SJSA1 (cell line): Measurements from ENCODE around the gene PLEKHA7. TPM values are rescaled to one million over a fixed set of nuclear protein-coding genes. Genes with fewer than 3 reads are reported as not detected.
"Not testable (repeated sequence)": the region's sequence is repeated elsewhere in the genome, so short reads cannot be mapped to it uniquely, and the experiment has no call there.

Experiments used
- DNase-seq, 2 experiments: peaks; one replicate each; pipeline ENCODE4 v3.0.0-alpha.2; 2015 to 2020; ENCODE audit warnings: low spot score in 2 of 2, low read depth in 1 of 2
- H3K27ac ChIP-seq: fragments of 250-450 bp; sonication (Bioruptor Pico); 2 replicates; pipeline ENCODE4 v1.5.1; 2020; ENCODE audit warnings: mild to moderate bottlenecking, moderate library complexity
- H3K27me3 ChIP-seq: fragments of 250-450 bp; sonication (Bioruptor Pico); replicated peaks from 2 replicates; pipeline ENCODE4 v1.5.1; 2020; ENCODE audit warnings: mild to moderate bottlenecking, moderate library complexity
- H3K36me3 ChIP-seq: fragments of 250-450 bp; sonication (Bioruptor Pico); 2 replicates; pipeline ENCODE4 v1.5.1; 2020; ENCODE audit warnings: mild to moderate bottlenecking
- H3K4me1 ChIP-seq: fragments of 250-450 bp; sonication (Bioruptor Pico); replicated peaks from 2 replicates; pipeline ENCODE4 v1.6.1; 2021; ENCODE audit warnings: mild to moderate bottlenecking
- H3K4me3 ChIP-seq: fragments of 250-450 bp; sonication (Bioruptor Pico); 2 replicates; pipeline ENCODE4 v1.5.1; 2020; ENCODE audit warnings: mild to moderate bottlenecking
- H3K9me3 ChIP-seq: fragments of 250-450 bp; sonication (Bioruptor Pico); replicated peaks from 2 replicates; pipeline ENCODE4 v1.5.1; 2020; ENCODE audit warnings: mild to moderate bottlenecking
- total RNA-seq: library from RNA; depleted of rRNA; stranded (reverse); fragments of >200 nt; shearing (Covaris generic); gene quantifications from 2 replicates; pipeline ENCODE4 v1.2.3, GENCODE V29; 2014

The PLEKHA7 gene
- total RNA-seq, 1 experiment from 2014 or later = not detected

DNA sequence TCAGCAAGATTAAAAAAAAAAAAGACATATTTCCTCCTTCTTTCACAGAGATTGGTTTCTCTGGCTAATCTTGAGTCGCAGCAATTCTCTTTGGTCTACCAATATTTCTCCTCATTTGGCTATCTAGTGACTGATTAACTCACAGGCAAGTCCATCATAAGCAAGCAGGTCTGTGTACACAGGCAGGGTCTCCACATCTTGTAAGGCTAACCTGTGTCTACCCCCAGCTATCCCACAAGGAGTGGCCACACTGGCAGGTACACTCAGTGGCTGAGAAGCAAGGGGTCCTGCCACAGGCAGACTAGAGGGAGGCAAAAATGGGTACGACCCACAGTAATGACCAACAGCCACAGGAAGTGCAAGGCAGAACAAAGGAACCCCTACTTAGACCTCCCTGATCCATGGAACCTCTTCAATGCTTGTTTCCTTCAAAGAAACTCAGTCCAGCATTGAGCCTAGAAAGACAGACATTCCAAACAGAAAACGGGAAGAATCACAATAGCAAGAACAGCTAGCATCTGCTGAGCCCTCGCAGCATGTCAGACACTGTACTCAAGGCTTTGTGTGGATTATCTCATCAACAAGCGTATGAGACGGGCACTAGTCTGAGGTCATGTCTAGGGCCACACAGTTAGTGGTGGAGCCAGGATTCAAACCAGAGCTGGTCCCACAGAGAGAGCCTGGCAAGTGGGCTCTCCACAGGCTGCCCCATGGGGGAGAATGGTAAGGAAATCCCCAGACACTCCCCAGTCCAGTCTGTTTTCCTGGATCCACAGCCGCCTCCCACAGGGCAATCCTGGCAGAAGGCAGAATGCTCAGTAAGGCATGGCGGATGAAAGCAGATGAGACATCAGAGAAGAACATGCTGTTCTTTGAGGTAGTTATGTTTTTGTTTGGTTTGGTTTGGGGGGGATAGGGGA lies 34.3 kb downstream of the PLEKHA7 start:
- Histone ChIP-seq H3K27ac (no peak overlapping the region), H3K4me3 (no peak overlapping the region), H3K4me1 (peaks cover 27% of the 10 kb centered on the region), H3K27me3 (no peaks in the 10 kb centered on the region), H3K9me3 (no peaks in the 10 kb centered on the region), H3K36me3 (no peaks in the 10 kb centered on the region)
- DNase-seq = peak in 1 of 2 experiments; percentile 15

GRCh38 chr11:16977994-16978315 lies 36.3 kb downstream of the PLEKHA7 start:
- H3K27me3 ChIP-seq = no peaks in the 10 kb centered on the region
- no peak for DNase-seq
- H3K27ac ChIP-seq = no peak overlapping the region
- peaks cover 27% of the 10 kb centered on the region for H3K4me1 ChIP-seq
- H3K4me3 ChIP-seq = no peak overlapping the region
- no peaks in the 10 kb centered on the region for H3K9me3 ChIP-seq
- no peaks in the 10 kb centered on the region for H3K36me3 ChIP-seq

DNA sequence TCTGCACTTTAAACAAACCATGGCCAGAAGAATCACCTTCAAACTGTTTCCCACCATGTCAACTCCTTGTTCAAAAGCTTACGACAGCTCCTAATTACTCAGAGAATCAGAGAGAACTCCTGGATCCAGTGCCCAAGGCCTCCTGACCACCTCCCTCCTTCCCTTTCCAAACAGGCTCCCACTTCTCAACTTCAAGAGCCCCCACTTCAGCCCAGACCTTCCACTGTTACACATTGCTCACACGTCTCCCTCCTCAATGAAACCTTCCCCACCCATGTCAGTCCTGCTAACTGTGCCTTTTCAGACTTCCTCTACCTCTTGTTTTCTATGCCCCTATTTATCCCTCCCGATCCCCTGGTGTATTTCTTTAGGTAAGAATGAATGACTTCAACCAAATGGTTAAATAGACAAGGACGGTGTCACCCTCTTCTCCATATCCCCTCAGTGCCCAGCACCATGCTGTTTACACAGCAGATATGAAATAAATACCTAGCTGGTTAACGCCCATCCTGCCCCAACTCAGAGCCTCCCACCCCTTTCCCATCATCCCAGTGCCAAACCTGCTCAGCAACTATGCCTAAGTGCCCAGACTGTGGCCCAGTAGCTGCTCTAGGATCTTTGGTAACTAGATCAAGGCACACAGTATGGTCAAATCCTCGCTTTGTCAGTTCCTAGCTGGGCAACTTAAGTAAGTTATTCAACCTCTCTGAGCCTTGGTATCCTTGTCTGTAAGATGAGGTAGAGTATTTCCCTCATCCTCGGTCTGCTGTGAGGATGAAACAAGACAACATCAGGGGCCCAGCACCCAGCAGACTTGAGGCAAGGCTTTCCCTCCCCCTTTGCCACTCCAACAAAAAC lies 36.8 kb downstream of the PLEKHA7 start:
- H3K4me3 ChIP-seq = no peak overlapping the region
- peaks cover 24% of the 10 kb centered on the region for H3K4me1 ChIP-seq
- H3K27ac ChIP-seq = no peak overlapping the region
- no peaks in the 10 kb centered on the region for H3K27me3 ChIP-seq
- H3K36me3 ChIP-seq = no peaks in the 10 kb centered on the region
- no peak for DNase-seq
- no peaks in the 10 kb centered on the region for H3K9me3 ChIP-seq

- H3K36me3 ChIP-seq = no peaks in the 10 kb centered on the region
- H3K27ac ChIP-seq = no peak overlapping the region
- DNase-seq = no peak
- no peak overlapping the region for H3K4me3 ChIP-seq
- no peaks in the 10 kb centered on the region for H3K27me3 ChIP-seq
- peaks cover 16% of the 10 kb centered on the region for H3K4me1 ChIP-seq
- no peaks in the 10 kb centered on the region for H3K9me3 ChIP-seq
These were observed 37.8 kb downstream of the PLEKHA7 start for GRCh38 chr11:16976379-16976778.

- Histone ChIP-seq H3K27ac (no peak overlapping the region), H3K4me3 (no peak overlapping the region), H3K9me3 (no peaks in the 10 kb centered on the region), H3K4me1 (peaks cover 12% of the 10 kb centered on the region), H3K36me3 (no peaks in the 10 kb centered on the region), H3K27me3 (0 out of 2 replicates have a peak, but pooled peaks cover 2% of the 10 kb centered on the region)
- no peak for DNase-seq
These were observed 38.3 kb downstream of the PLEKHA7 start for GRCh38 chr11:16975906-16976305.

GRCh38 chr11:16973338-16973964 lies 40.8 kb downstream of the PLEKHA7 start:
- Histone ChIP-seq H3K9me3 (no peaks in the 10 kb centered on the region), H3K4me3 (no peak overlapping the region), H3K4me1 (no peaks in the 10 kb centered on the region), H3K36me3 (no peaks in the 10 kb centered on the region), H3K27me3 (0 out of 2 replicates have a peak, but pooled peaks cover 4% of the 10 kb centered on the region), H3K27ac (no peak overlapping the region)
- no peak for DNase-seq

DNA sequence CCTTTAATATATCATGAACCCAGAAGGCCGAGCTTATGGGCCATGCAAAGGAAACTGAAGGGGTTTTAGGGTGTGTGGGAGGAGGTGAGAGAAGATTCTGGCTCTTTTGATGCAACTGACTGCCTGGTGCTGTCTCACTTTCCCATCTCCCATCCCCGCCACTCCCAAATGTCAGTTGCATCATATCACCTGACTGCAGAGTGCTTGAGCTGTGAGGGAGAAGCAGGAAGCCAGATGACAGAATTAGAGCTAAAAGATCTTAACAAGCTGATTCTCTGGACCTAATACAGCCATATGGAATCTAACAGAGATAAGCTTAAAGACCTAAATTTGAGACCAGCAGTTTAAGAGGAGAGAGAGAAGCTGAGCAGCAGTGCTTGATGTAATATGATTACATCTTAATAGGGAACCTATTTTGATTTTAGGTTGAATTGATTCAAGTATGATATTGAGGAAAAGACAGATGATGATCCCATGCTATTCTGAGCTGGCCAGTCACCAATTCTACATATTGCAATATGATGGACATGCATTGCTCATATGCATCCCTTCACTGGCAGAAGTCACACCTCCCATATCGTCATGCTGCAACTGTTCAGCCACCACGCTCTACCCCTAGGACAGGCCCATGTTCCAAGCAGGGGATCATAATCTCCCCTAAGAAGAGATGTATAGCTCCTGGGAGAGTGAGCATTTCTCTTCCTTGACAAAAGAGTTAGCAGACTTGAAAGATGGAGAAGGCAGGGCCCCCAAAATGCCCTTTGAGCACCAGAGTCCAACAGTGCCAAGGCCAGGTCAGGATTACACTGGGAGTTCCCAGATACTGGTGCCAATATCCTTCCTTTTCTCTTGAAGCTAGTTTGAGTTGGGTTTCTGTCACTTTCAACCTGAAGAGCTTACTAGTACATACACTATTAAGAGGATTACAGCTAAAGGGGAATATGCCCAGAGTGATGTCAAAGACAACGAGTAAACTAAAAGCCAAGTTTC lies 44.9 kb downstream of the PLEKHA7 start:
- Histone ChIP-seq H3K27ac (no peak overlapping the region), H3K36me3 (no peaks in the 10 kb centered on the region), H3K27me3 (0 out of 2 replicates have a peak, but pooled peaks cover 4% of the 10 kb centered on the region), H3K4me1 (no peaks in the 10 kb centered on the region), H3K4me3 (no peak overlapping the region), H3K9me3 (no peaks in the 10 kb centered on the region)
- no peak for DNase-seq

- H3K27me3 ChIP-seq = 0 out of 2 replicates have a peak, but pooled peaks cover 4% of the 10 kb centered on the region
- no peaks in the 10 kb centered on the region for H3K9me3 ChIP-seq
- DNase-seq = no peak
- H3K4me1 ChIP-seq = no peaks in the 10 kb centered on the region
- no peak overlapping the region for H3K27ac ChIP-seq
- H3K36me3 ChIP-seq = no peaks in the 10 kb centered on the region
- no peak overlapping the region for H3K4me3 ChIP-seq
These were observed 46.0 kb downstream of the PLEKHA7 start for GRCh38 chr11:16968196-16968595.

DNA sequence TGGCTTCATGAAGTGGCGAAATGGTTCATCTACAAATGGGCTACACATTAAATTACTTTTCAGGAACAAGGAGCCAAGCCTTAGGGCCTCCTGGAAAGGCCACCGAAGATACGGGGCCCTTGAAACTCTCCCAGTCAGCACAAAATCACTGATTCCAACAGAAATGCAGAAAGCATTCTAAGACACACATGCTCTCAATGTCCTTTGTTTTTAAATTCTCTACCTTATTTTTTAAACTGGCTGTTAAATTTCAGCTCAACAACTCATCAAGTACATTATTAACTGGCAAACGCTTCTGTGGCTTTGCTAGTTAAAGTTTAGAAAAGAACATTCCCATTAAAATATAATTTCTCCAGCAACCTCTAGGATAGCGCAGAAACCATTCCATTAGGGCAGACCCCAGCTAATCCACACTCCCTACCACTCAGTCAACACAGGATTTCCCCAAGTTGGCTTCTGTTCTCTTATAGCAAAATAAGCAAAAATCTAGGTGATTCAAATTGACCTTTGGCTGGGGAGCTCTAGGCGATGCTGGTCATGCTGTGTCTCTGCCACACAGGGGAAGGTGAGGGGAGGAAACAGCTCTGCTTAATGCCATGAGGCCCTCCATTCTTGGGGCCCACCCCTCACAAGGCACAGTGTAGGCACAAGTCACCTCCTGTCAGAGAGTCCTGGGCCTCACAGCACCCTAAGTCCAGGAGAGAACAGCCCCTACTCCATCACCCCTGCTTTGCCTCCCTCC lies 47.1 kb downstream of the PLEKHA7 start:
- H3K9me3 ChIP-seq = no peaks in the 10 kb centered on the region
- H3K27me3 ChIP-seq = 0 out of 2 replicates have a peak, but pooled peaks cover 4% of the 10 kb centered on the region
- DNase-seq = no peak
- no peaks in the 10 kb centered on the region for H3K36me3 ChIP-seq
- H3K27ac ChIP-seq = no peak overlapping the region
- H3K4me1 ChIP-seq = no peaks in the 10 kb centered on the region
- H3K4me3 ChIP-seq = no peak overlapping the region

- no peak for DNase-seq
- Histone ChIP-seq H3K4me1 (no peaks in the 10 kb centered on the region), H3K36me3 (no peaks in the 10 kb centered on the region), H3K9me3 (no peaks in the 10 kb centered on the region), H3K4me3 (no peak overlapping the region), H3K27ac (no peak overlapping the region), H3K27me3 (no peaks in the 10 kb centered on the region; the same call in 1 of the 2 replicates)
These were observed 49.7 kb downstream of the PLEKHA7 start for GRCh38 chr11:16964501-16964900.

GRCh38 chr11:16963316-16963876 lies 50.8 kb downstream of the PLEKHA7 start:
- DNase-seq = no peak
- Histone ChIP-seq H3K27me3 (no peaks in the 10 kb centered on the region; the same call in 1 of the 2 replicates), H3K4me1 (no peaks in the 10 kb centered on the region), H3K36me3 (no peaks in the 10 kb centered on the region), H3K9me3 (no peaks in the 10 kb centered on the region), H3K27ac (no peak overlapping the region), H3K4me3 (no peak overlapping the region)

DNA sequence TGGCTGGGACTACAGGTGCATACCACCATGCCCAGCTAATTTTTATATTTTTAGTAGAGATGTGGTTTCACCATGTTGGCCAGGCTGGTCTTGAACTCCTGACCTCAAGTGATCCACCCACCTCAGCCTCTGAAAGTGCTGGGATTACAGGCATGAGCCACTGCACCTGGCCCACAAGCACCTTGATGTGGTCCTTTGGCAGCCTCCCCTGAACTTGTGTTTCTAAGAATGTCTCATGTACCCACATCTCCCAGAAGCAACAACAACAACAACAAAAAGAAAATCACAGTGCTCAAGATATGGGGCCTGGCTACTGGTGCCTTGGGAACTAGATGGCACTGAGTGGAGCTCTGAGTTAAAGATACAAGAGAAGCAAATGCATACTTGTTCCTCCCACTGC lies 51.6 kb downstream of the PLEKHA7 start:
- H3K27ac ChIP-seq, H3K9me3 ChIP-seq, H3K36me3 ChIP-seq, H3K27me3 ChIP-seq, H3K4me1 ChIP-seq, DNase-seq, H3K4me3 ChIP-seq: not testable (repeated sequence)
